ENCODE results near the gene FGD5.

The FGD5 gene

DNA sequence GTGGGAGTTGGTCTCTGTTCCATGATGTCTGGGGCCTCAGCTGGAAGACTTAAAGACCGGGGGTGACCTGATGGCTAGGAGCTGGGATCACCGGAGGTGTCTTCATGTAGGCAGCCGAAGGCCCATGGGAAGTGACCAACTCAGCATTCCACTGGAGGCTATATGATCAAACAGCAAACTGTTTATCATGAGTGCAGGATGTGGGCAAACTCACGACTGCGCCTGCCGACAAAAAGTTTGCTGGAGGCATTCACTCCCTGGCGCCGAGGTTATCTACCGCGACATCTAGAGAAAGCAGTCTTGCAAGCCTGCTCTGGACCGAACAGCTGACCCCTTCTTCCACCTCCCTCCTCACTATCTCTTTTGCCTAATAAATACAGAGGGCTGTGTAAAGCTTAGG, 65.9 kb downstream of the FGD5 start:
- TF ChIP-seq, protein P1, sequence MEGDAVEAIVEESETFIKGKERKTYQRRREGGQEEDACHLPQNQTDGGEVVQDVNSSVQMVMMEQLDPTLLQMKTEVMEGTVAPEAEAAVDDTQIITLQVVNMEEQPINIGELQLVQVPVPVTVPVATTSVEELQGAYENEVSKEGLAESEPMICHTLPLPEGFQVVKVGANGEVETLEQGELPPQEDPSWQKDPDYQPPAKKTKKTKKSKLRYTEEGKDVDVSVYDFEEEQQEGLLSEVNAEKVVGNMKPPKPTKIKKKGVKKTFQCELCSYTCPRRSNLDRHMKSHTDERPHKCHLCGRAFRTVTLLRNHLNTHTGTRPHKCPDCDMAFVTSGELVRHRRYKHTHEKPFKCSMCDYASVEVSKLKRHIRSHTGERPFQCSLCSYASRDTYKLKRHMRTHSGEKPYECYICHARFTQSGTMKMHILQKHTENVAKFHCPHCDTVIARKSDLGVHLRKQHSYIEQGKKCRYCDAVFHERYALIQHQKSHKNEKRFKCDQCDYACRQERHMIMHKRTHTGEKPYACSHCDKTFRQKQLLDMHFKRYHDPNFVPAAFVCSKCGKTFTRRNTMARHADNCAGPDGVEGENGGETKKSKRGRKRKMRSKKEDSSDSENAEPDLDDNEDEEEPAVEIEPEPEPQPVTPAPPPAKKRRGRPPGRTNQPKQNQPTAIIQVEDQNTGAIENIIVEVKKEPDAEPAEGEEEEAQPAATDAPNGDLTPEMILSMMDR (IDR thresholded peaks at IDR 0.05; ENCODE audit: low read depth, low read length): no peak
- no peak for DNase-seq (ENCODE audit: low read depth, low spot score)
- in situ Hi-C loops (cut with HindIII; ENCODE audit: low sequenced_read_pairs): no loop called here
- no peak overlapping the region for H3K4me3 ChIP-seq (ENCODE audit: low read depth, low read length)

DNA sequence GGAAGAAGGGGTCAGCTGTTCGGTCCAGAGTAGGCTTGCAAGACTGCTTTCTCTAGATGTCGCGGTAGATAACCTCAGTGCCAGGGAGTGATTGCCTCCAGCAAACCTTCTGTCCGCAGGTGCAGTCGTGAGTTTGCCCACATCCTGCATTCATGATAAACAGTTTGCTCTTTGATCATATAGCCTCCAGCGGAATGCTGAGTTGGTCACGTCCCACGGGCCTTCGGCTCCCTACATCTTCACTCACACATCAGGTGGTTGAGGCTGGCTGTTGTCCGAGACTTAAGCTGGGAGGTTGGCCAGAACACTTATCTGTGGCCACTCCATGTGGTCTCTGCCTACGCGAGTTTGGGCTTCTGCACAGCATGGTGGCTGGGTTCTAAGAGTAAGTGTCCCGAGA, 66.5 kb downstream of the FGD5 start:
- TF ChIP-seq, protein P1 (IDR thresholded peaks at IDR 0.05; ENCODE audit: low read depth, low read length): no peak
- in situ Hi-C loops (cut with HindIII; ENCODE audit: low sequenced_read_pairs): no loop called here
- no peak overlapping the region for H3K4me3 ChIP-seq (ENCODE audit: low read depth, low read length)
- DNase-seq (ENCODE audit: low read depth, low spot score): no peak

DNA sequence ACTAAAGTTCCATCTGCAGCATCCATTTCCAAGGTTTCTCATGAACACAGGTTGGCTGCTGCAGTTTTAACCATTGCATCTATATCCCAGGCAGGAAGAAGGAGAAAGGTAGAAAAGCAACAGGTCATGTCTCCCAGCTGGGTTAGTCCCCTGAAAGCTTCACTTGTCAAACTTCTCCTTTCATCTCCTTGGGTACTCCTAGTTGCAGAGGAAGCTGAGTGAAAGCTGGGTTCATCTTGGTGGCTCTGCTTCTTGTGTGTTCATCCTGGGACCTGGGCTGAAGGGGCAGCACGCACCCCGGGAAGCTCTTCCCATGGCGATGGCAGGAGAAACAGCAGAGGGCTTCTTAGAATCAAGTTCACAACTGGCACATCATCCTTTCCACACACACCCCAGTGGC, 67.3 kb downstream of the FGD5 start:
- TF ChIP-seq, protein P1 (IDR thresholded peaks at IDR 0.05; ENCODE audit: low read depth, low read length): no peak
- H3K4me3 ChIP-seq (ENCODE audit: low read depth, low read length): no peak overlapping the region
- in situ Hi-C loops (cut with HindIII; ENCODE audit: low sequenced_read_pairs): no loop called here
- no peak for DNase-seq (ENCODE audit: low read depth, low spot score)

DNA sequence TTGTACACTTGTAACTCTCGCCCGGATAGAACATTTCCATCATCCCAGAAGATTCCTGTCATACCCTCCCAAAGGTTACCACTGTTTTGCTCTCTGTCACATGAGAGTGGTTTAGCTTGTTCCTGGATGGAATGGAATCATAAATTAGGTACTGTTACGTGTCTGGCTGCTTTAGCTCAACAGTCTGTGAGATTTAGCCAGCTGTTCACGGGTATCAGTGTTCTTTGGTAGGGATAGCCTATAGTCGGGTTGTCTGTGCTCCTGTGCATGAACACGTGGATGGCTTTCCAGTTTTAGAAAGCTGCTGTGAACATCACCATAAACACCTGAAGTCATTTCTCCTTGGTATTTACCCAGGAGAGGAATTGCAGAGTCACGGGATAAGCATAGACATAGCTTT, 70.4 kb downstream of the FGD5 start:
- no peak for DNase-seq (ENCODE audit: low read depth, low spot score)
- H3K4me3 ChIP-seq (ENCODE audit: low read depth, low read length): no peak overlapping the region
- in situ Hi-C loops (cut with HindIII; ENCODE audit: low sequenced_read_pairs): no loop called here
- TF ChIP-seq, protein P1 (IDR thresholded peaks at IDR 0.05; ENCODE audit: low read depth, low read length): no peak

DNA sequence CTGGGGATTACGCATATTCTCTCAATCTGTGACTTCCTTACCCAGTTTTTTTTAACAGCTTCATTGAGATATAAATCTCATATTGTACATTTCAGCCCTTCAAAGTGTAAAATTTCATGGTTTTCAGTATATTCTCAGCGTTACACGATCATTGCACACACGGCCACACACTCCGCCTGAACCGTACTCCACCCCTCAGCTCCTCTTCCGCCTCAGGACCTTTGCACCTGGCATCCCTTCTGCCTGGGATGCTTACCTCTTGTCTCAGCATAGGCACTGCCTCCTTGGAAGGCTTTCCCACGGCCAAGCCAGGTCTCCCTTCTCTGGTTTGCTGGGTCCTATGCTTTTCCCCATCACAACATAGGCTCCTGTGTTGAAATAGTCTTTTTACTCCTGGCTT, 71.2 kb downstream of the FGD5 start:
- DNase-seq (ENCODE audit: low read depth, low spot score): no peak
- H3K4me3 ChIP-seq (ENCODE audit: low read depth, low read length): no peak overlapping the region
- TF ChIP-seq, protein P1 (IDR thresholded peaks at IDR 0.05; ENCODE audit: low read depth, low read length): no peak
- in situ Hi-C loops (cut with HindIII; ENCODE audit: low sequenced_read_pairs): no loop called here

DNA sequence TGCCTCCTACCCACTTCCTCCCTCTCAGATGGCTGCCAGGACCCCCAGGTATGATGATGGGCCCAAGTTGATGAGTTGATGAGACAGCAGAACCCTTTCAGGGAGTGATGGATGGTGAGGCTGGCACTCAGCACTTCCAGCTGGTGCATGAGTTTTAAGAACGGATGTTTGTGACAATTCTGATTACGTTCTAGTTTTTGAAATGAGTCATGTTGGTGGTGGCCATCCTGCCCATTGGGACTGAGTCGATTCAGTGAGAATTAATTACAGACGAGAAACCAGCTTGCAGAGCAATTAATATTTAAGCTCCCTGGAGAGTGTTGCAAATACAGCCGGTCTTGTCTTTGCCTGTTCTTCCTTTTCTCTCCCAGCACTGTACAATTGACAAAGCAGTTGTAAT, 71.7 kb downstream of the FGD5 start:
- no peak overlapping the region for H3K4me3 ChIP-seq (ENCODE audit: low read depth, low read length)
- in situ Hi-C loops (cut with HindIII; ENCODE audit: low sequenced_read_pairs): no loop called here
- no peak for DNase-seq (ENCODE audit: low read depth, low spot score)
- TF ChIP-seq, protein P1 (IDR thresholded peaks at IDR 0.05; ENCODE audit: low read depth, low read length): no peak
